K562 (cell line): ENCODE results near the gene HAP1. TPM values are rescaled to one million over a fixed set of nuclear protein-coding genes. Genes with fewer than 3 reads are reported as not detected.

Experiments used
- SP1 ChIP-seq: sonication (generic); formaldehyde crosslinking; IDR thresholded peaks from 2 replicates; pipeline ENCODE4 v1.8.1; 2022; ENCODE audit warnings: mild to moderate bottlenecking, missing genetic modification reagents
- ZNF134 ChIP-seq: fragments of 250-450 bp; sonication (Bioruptor Pico); conservative IDR thresholded peaks from 2 replicates; pipeline ENCODE4 v1.4.0; 2020
- polyA plus RNA-seq, 8 experiments: library from polyadenylated mRNA; depleted of rRNA in 4 of 8; stranded (reverse) in 5 of 8; unstranded in 3 of 8; fragments of >200 nt; fragmentation: Nextera tagmentation in 2 of 8; fragmentation: Illumina TruSeq in 1 of 8; extraction: Ambion mirVana in 2 of 8; extraction: Trizol in 1 of 8; gene quantifications; 2 replicates each; pipeline versions ENCODE4 v1.2.1 to v1.2.3, GENCODE V29; 2011 to 2014; ENCODE audit warnings: inconsistent platforms in 1 of 8, missing spikeins in 1 of 8
- total RNA-seq, 7 experiments: library from RNA; depleted of rRNA in 6 of 7; stranded (reverse); fragments of >200 nt in 6 of 7; fragmentation: Illumina TruSeq in 2 of 7; extraction: Trizol in 2 of 7; gene quantifications; 2 replicates each; pipeline versions ENCODE4 v1.2.1 to v1.2.3, GENCODE V29; 2011 to 2021; ENCODE audit warnings: low replicate concordance in 1 of 7
- TF ChIP-seq, protein P1 (sequence below): sonication (generic); formaldehyde crosslinking; IDR thresholded peaks from 2 replicates; pipeline ENCODE4 v1.8.1; 2023; ENCODE audit warnings: missing genetic modification reagents, mild to moderate bottlenecking, borderline replicate concordance

Gene HAP1
- total and polyA plus RNA-seq, 9 of the 15 experiments (the other 6 are each of a cell fraction or from before 2014, with no cell fraction given), result under 0.01 to 0.09 (median 0.04) TPM; not detected in 6

DNA sequence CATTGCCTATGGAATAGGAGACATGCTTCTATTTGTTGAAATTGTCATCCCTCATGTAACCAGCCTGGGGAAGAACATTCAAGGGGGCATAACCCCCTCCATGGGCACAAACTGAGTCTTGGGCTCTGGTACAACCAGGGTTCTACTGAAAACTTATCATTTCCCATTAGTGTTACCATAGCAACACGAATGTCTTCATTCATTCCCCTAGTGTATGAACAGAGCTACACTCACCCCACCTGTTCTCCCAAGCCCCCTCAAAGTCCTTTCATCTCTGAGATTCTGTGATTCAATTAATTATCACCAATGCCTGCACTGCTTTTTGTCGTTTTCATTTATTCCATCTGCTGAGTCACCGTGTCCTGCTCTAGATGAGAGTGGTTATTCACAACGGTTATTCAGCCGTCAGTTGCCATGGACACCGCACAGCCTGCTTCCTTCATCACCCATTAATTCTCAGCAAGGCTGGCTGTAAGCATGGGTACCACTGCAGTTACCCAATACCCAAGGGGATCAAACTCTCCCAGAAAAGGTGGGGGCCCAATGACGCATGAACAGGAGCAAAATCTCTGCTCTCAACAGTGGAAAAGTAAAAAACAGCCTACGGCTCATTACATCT is 23.9 kb downstream of the HAP1 start (continued):
- TF ChIP-seq, protein P1, sequence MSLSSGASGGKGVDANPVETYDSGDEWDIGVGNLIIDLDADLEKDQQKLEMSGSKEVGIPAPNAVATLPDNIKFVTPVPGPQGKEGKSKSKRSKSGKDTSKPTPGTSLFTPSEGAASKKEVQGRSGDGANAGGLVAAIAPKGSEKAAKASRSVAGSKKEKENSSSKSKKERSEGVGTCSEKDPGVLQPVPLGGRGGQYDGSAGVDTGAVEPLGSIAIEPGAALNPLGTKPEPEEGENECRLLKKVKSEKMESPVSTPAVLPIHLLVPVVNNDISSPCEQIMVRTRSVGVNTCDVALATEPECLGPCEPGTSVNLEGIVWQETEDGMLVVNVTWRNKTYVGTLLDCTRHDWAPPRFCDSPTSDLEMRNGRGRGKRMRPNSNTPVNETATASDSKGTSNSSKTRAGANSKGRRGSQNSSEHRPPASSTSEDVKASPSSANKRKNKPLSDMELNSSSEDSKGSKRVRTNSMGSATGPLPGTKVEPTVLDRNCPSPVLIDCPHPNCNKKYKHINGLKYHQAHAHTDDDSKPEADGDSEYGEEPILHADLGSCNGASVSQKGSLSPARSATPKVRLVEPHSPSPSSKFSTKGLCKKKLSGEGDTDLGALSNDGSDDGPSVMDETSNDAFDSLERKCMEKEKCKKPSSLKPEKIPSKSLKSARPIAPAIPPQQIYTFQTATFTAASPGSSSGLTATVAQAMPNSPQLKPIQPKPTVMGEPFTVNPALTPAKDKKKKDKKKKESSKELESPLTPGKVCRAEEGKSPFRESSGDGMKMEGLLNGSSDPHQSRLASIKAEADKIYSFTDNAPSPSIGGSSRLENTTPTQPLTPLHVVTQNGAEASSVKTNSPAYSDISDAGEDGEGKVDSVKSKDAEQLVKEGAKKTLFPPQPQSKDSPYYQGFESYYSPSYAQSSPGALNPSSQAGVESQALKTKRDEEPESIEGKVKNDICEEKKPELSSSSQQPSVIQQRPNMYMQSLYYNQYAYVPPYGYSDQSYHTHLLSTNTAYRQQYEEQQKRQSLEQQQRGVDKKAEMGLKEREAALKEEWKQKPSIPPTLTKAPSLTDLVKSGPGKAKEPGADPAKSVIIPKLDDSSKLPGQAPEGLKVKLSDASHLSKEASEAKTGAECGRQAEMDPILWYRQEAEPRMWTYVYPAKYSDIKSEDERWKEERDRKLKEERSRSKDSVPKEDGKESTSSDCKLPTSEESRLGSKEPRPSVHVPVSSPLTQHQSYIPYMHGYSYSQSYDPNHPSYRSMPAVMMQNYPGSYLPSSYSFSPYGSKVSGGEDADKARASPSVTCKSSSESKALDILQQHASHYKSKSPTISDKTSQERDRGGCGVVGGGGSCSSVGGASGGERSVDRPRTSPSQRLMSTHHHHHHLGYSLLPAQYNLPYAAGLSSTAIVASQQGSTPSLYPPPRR (CRISPR knock-in tag), result no peak
- TF ChIP-seq SP1 (CRISPR knock-in tag) (no peak), ZNF134 (CRISPR knock-in tag) (no peak)
